ENCODE results near the gene BCL2L15. TPM values are rescaled to one million over a fixed set of nuclear protein-coding genes. Genes with fewer than 3 reads are reported as not detected.

BCL2L15 gene
- total RNA-seq, 1 experiment from 2014 or later: 1.1 TPM

DNA sequence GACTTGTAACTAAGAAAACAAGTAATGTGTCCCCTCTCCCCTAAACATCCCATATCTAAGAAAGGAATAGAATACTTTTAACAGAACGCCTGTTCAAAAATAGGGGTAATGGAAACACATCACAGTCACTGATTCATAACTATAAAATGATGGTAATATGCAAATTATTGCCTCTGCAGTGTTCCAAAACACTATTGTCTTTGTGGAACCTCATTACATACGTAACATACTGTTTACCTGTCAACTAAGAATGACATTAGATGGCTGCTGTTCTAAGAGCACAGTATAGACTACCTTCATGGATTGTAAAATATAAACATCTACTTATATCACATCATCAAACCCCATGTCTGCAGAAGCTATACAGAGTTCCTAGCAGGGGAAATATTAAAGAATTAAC is 3.4 kb upstream of the BCL2L15 start:
- intact Hi-C loops (cut with micrococcal nuclease; ENCODE audit: unreplicated experiment): no loop called here
- Histone ChIP-seq H3K27ac (ENCODE audit: low read depth, low read length, poor library complexity, severe bottlenecking) (no peak overlapping the region), H3K36me3 (ENCODE audit: insufficient read depth, low read length, poor library complexity, severe bottlenecking) (peaks cover 18% of the 10 kb centered on the region), H3K9me3 (ENCODE audit: low read depth, low read length, poor library complexity, severe bottlenecking) (no peaks in the 10 kb centered on the region), H3K27me3 (replicated peaks; ENCODE audit: insufficient read depth, low read depth, low read length, poor library complexity) (no peaks in the 10 kb centered on the region), H3K4me3 (ENCODE audit: low read depth, low read length, poor library complexity, severe bottlenecking) (no peak overlapping the region), H3K4me1 (ENCODE audit: insufficient read depth, low read length, poor library complexity, severe bottlenecking) (peaks cover 19% of the 10 kb centered on the region)
- ChIA-PET CTCF (no interaction called here), POLR2A (ENCODE audit: low non-redundant PET) (no interaction called here)
- TF ChIP-seq, protein P1, sequence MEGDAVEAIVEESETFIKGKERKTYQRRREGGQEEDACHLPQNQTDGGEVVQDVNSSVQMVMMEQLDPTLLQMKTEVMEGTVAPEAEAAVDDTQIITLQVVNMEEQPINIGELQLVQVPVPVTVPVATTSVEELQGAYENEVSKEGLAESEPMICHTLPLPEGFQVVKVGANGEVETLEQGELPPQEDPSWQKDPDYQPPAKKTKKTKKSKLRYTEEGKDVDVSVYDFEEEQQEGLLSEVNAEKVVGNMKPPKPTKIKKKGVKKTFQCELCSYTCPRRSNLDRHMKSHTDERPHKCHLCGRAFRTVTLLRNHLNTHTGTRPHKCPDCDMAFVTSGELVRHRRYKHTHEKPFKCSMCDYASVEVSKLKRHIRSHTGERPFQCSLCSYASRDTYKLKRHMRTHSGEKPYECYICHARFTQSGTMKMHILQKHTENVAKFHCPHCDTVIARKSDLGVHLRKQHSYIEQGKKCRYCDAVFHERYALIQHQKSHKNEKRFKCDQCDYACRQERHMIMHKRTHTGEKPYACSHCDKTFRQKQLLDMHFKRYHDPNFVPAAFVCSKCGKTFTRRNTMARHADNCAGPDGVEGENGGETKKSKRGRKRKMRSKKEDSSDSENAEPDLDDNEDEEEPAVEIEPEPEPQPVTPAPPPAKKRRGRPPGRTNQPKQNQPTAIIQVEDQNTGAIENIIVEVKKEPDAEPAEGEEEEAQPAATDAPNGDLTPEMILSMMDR (conservative IDR thresholded peaks at IDR 0.05; ENCODE audit: low read depth, low read length): no peak
- TF ChIP-seq EZH2 (IDR thresholded peaks at IDR 0.05; ENCODE audit: borderline replicate concordance, low read depth, low read length, poor library complexity, severe bottlenecking): no peak
- DNase-seq (ENCODE audit: low spot score): no peak
- no TSS peak for BruUV-seq (replicated peaks)

DNA sequence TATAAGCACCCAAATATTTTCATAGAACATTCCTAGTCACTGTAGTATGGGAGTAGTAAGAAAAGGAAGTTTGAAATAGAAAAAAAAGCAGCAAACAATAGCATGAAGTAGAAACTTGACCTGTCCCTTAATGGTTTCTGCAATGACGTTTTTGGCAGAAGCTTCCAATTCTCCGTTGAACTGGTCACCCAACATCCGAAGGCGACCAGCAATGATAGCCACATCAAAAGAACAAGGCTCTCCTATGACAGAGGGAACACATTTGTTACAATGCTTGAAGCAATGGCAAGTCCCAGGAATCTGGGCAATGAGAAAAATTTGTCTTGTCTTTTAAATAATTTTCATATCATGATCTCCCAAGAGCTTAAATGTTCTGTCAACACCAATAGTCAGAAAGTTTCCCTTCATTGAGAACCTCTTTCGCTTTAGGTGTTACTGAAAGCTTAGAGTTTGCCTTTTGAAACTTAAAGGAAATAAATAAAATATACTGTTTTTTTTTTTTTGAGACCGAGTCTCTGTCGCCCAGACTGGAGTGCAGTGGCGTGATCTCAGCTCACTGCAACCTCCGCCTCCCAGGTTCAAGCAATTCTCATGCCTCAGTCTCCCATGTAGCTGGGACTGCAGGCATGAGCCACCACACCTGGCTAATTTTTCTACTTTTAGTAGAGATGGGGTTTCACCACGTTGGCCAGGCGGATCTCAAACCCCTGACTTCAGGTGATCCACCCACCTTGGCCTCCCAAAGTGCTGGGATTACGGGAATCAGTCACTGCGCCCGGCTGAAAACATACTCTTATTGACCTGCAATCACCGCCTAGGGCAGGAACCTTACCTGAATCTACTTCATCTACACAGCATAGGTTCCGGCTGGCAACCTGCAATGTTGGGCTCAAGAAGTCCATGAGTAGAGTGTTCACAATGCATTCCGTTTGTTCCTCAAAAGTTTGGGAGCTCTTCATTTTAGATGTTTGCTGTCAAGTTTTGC is 672 bp downstream of the BCL2L15 start:
- peaks cover 8% of the 10 kb centered on the region for H3K4me1 ChIP-seq (ENCODE audit: insufficient read depth, low read length, poor library complexity, severe bottlenecking)
- DNase-seq (ENCODE audit: low spot score): no peak
- TF ChIP-seq EZH2 (IDR thresholded peaks at IDR 0.05; ENCODE audit: borderline replicate concordance, low read depth, low read length, poor library complexity, severe bottlenecking): no peak
- TF ChIP-seq, protein P1 (conservative IDR thresholded peaks at IDR 0.05; ENCODE audit: low read depth, low read length): no peak
- H3K36me3 ChIP-seq (ENCODE audit: insufficient read depth, low read length, poor library complexity, severe bottlenecking): no peaks in the 10 kb centered on the region
- H3K9me3 ChIP-seq (ENCODE audit: low read depth, low read length, poor library complexity, severe bottlenecking): no peaks in the 10 kb centered on the region
- no TSS peak for BruUV-seq (replicated peaks)
- ChIA-PET POLR2A (ENCODE audit: low non-redundant PET) (no interaction called here), CTCF (interaction anchor here (0.7 kb wide), 1 partner anchor 53 kb away, joined by 3 read pairs; no protein-coding TSS in a partner anchor)
- intact Hi-C loops (cut with micrococcal nuclease; ENCODE audit: unreplicated experiment): no loop called here
- no peak overlapping the region for H3K4me3 ChIP-seq (ENCODE audit: low read depth, low read length, poor library complexity, severe bottlenecking)
- H3K27ac ChIP-seq (ENCODE audit: low read depth, low read length, poor library complexity, severe bottlenecking): no peak overlapping the region
- H3K27me3 ChIP-seq (replicated peaks; ENCODE audit: insufficient read depth, low read depth, low read length, poor library complexity): no peaks in the 10 kb centered on the region

DNA sequence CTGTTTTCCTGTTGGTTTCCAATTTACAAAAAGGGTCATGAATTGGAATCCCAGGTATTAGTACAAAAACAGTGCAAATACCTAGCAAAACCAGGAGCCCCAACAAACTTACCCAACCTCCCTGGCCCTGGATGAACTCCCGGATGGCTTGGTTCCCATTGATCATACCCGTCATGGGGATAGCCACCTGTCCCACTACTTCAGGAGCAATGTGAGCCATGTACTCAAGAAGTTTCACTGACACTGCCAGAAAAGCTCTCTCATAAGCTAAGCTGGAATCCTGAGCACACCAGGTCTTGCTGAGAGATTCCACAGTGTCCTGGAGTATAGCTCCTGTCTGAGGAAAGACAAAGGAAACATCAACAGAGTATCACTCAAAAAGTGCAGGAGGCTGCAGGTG is 5.7 kb downstream of the BCL2L15 start:
- CTCF ChIA-PET: no interaction called here
- BruUV-seq (replicated peaks): no TSS peak
- no peaks in the 10 kb centered on the region for H3K4me1 ChIP-seq (ENCODE audit: insufficient read depth, low read length, poor library complexity, severe bottlenecking)
- no peak for DNase-seq (ENCODE audit: low spot score)
- H3K9me3 ChIP-seq (ENCODE audit: low read depth, low read length, poor library complexity, severe bottlenecking): no peaks in the 10 kb centered on the region
- intact Hi-C loops (cut with micrococcal nuclease; ENCODE audit: unreplicated experiment): no loop called here
- no peak for TF ChIP-seq EZH2 (IDR thresholded peaks at IDR 0.05; ENCODE audit: borderline replicate concordance, low read depth, low read length, poor library complexity, severe bottlenecking)
- TF ChIP-seq, protein P1 (conservative IDR thresholded peaks at IDR 0.05; ENCODE audit: low read depth, low read length): no peak
- H3K27ac ChIP-seq (ENCODE audit: low read depth, low read length, poor library complexity, severe bottlenecking): no peak overlapping the region
- no peaks in the 10 kb centered on the region for H3K27me3 ChIP-seq (replicated peaks; ENCODE audit: insufficient read depth, low read depth, low read length, poor library complexity)
- H3K4me3 ChIP-seq (ENCODE audit: low read depth, low read length, poor library complexity, severe bottlenecking): no peak overlapping the region
- no peaks in the 10 kb centered on the region for H3K36me3 ChIP-seq (ENCODE audit: insufficient read depth, low read length, poor library complexity, severe bottlenecking)
- POLR2A ChIA-PET (ENCODE audit: low non-redundant PET): no interaction called here

Measured in A673 (cell line).